ENCODE data around the gene NDUFA8. TPM values are rescaled to one million over a fixed set of nuclear protein-coding genes. Genes with fewer than 3 reads are reported as not detected.
A peak's percentile ranks its signal among the peaks of the same experiment; 100 is the strongest.

The NDUFA8 gene
- polyA plus RNA-seq (2011; rRNA removed): 80.2 and 90.4 TPM in 2 replicates
- 43.9 and 47.4 TPM in 2 replicates for polyA minus RNA-seq (2011; rRNA and poly(A)+ RNA removed)

DNA sequence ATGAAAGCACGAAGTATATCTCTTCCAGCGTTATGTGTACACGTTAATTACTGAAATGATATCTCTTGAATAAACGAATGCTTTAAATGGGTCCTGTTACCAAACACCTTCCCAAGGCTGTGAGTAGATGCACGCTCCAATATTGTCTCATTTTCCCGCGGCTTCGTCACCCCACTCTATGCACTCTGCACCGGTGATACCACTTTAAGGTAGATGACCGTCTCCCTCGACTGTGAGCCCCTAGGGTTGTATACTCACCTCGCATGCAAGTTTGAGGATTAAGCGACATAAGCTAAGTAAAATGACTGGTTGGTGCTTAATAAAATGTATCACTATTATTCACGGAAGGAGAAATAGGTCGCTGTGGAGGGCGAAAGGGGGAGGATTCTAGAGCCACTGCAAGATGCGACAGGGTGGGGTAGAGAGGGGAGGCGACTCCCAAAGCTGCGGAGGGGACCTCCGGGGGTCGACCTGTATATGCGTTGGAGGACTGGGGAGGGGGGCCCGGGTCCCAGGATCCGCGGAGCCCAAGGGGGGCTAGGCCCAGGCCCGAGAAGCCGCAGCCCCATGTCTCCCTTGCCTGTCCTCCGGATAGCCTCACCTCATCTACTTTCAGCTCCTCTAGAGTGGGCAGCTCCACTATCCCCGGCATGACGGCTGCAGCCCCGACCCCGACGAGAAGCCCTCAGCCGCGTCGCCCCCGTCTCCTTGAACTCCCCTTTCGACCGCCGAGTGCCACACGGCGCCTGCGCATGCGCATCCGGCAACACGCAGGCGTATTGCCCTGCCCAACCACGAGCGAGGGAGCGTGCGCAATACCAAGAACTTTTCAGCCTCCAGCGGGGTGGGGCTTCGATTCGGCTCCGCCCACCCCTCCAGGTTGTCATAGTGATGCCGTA is at the start of gene NDUFA8, which contains the start of gene MORN5:
TSS of gene NDUFA8 (minus strand) at position 754 of the 899 bp plus-strand sequence. CDS start at position 652, 102 bp downstream.
TSS of gene MORN5 (plus strand) at position 883 of the 899 bp plus-strand sequence. CDS start 65 bp downstream, outside the sequence.
- DNase-seq (ENCODE audit: low read depth, low spot score): peak; percentile 92
- TF ChIP-seq, protein P1, sequence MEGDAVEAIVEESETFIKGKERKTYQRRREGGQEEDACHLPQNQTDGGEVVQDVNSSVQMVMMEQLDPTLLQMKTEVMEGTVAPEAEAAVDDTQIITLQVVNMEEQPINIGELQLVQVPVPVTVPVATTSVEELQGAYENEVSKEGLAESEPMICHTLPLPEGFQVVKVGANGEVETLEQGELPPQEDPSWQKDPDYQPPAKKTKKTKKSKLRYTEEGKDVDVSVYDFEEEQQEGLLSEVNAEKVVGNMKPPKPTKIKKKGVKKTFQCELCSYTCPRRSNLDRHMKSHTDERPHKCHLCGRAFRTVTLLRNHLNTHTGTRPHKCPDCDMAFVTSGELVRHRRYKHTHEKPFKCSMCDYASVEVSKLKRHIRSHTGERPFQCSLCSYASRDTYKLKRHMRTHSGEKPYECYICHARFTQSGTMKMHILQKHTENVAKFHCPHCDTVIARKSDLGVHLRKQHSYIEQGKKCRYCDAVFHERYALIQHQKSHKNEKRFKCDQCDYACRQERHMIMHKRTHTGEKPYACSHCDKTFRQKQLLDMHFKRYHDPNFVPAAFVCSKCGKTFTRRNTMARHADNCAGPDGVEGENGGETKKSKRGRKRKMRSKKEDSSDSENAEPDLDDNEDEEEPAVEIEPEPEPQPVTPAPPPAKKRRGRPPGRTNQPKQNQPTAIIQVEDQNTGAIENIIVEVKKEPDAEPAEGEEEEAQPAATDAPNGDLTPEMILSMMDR (IDR thresholded peaks at IDR 0.05; ENCODE audit: low read depth, low read length): 0 out of 2 replicates have a peak, but pooled peaks have one; percentile 6
- Histone ChIP-seq H3K27me3 (ENCODE audit: control insufficient read depth, insufficient read depth, low read length) (peaks cover 19% of the 10 kb centered on the region), H3K9me3 (ENCODE audit: control insufficient read depth, insufficient read depth, low read length) (no peaks in the 10 kb centered on the region; the same call in 1 of the 2 replicates), H3K4me3 (ENCODE audit: low read depth, low read length) (peak within 1 kb of the TSS; percentile 99), H3K27ac (ENCODE audit: low read depth, low read length) (peak within 1 kb of the TSS; percentile 24)
- POLR2A ChIA-PET: no interaction called here
- CTCF ChIA-PET: interaction anchor here (1.0 to 3.0 kb wide), 10 partner anchors 8 to 653 kb away, joined by 3 to 12 read pairs (median 4); partner anchors contain the start of genes MRRF and RBM18

DNA sequence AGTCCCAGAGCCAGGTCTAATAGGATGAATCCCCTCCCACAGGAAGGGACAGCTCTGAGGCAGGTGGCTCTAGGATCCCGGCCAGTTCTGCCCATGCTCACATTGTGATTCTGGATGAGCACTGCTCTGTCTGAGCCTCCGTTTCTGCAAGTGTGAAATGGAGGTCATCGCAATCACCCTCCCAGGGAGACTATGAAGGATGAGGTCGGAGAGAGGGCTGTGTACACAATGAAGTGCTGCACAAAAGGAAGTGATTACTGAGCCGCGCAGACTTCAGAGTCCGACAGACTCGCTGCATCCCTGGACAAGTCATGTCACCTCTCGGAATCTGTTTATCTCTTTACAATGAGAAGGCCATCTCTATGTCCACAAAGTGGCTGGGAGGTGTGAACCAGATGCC is 47.5 kb upstream of the NDUFA8 start:
- H3K27ac ChIP-seq (ENCODE audit: low read depth, low read length): no peak overlapping the region

DNA sequence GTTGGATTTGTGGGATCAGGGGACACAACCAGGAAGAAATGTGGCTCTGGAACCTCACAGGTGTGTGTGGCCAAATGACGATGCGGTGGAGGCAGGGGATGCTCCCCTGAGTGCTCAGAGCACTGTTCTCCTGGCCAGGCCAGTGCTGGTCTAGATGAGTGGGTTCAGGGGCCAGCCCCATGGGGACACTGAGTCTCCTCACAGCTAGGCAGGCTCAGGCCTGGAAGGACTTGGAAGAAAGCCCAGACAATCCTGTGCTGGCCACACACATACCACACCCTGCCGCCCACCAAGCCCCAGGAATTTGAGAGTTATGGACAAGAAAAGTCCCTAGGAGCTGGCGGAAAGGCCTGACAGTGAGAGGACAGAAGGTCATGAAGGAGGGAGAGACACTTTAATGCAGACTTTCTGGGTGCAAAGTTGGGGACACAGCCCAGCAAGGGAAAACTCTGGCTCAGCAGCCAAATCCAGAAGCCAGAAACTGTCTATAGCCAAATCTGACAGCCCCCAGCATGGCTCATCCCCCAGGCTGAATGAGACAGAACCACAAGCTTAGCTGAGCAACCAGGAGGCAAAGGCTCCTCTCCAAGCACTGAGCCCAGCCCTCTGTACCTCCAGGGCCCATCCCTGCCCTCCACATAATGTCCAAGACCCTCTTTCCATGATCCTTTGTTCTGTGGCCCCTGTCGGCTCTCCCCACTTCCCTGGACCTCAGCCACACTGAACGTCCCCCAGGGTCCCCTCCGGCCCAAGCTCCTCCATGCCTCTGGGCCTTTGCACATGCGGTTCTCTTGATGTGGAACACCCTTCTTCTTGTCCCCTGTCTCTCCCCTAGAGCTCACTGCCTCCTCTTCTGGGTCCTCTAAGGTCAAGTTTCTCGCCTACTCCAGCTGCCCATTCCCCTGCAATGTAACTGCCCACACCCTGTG is 46.8 kb upstream of the NDUFA8 start:
- no peak overlapping the region for H3K27ac ChIP-seq (ENCODE audit: low read depth, low read length)
- H3K9me3 ChIP-seq (ENCODE audit: control insufficient read depth, insufficient read depth, low read length): no peaks in the 10 kb centered on the region; the same call in 1 of the 2 replicates
- CTCF ChIA-PET: interaction anchor here (1.2 kb wide), 1 partner anchor 144 kb away, joined by 3 read pairs; no protein-coding TSS in a partner anchor
- POLR2A ChIA-PET: no interaction called here
- peak; percentile 37 for DNase-seq (ENCODE audit: low read depth, low spot score)
- TF ChIP-seq, protein P1 (IDR thresholded peaks at IDR 0.05; ENCODE audit: low read depth, low read length): no peak
- H3K27me3 ChIP-seq (ENCODE audit: control insufficient read depth, insufficient read depth, low read length): peaks cover 18% of the 10 kb centered on the region
- no peak overlapping the region for H3K4me3 ChIP-seq (ENCODE audit: low read depth, low read length)

More for the DNA sequence above, 47.5 kb upstream of the NDUFA8 start:
- peaks cover 25% of the 10 kb centered on the region for H3K27me3 ChIP-seq (ENCODE audit: control insufficient read depth, insufficient read depth, low read length)
- H3K4me3 ChIP-seq (ENCODE audit: low read depth, low read length): no peak overlapping the region
- DNase-seq (ENCODE audit: low read depth, low spot score): no peak
- CTCF ChIA-PET: interaction anchor here (1.2 kb wide), 1 partner anchor 143 kb away, joined by 3 read pairs; no protein-coding TSS in a partner anchor
- POLR2A ChIA-PET: no interaction called here
- TF ChIP-seq, protein P1 (IDR thresholded peaks at IDR 0.05; ENCODE audit: low read depth, low read length): no peak
- no peaks in the 10 kb centered on the region; the same call in 1 of the 2 replicates for H3K9me3 ChIP-seq (ENCODE audit: control insufficient read depth, insufficient read depth, low read length)

DNA sequence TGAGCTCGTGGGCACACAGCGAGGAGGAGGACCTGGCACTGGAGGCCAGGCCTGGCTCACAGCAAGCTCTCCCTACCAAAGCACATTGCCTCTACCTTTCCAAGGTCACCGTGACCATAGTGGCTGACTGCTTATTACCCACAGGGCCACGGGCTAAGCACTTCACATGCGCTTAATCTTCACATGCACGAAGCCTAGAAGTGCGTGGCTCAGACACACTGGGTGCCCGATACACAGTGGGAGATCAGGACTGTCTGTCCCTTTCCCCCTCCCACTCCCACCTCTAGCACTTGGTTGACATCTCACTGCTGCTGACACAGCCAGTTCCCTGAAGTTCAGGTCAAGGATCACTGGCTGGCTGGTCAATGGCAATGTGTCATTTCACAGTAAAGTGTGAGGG is 45.6 kb upstream of the NDUFA8 start:
- Histone ChIP-seq H3K4me3 (ENCODE audit: low read depth, low read length) (no peak overlapping the region), H3K27ac (ENCODE audit: low read depth, low read length) (no peak overlapping the region), H3K27me3 (ENCODE audit: control insufficient read depth, insufficient read depth, low read length) (peaks cover 13% of the 10 kb centered on the region), H3K9me3 (ENCODE audit: control insufficient read depth, insufficient read depth, low read length) (no peaks in the 10 kb centered on the region; the same call in 1 of the 2 replicates)
- CTCF ChIA-PET: no interaction called here
- DNase-seq (ENCODE audit: low read depth, low spot score): no peak
- POLR2A ChIA-PET: no interaction called here
- TF ChIP-seq, protein P1 (IDR thresholded peaks at IDR 0.05; ENCODE audit: low read depth, low read length): no peak

Measured in AG04450 (cell line).